ENCODE data around the gene DNAJC28.

- TF ChIP-seq, protein P1, sequence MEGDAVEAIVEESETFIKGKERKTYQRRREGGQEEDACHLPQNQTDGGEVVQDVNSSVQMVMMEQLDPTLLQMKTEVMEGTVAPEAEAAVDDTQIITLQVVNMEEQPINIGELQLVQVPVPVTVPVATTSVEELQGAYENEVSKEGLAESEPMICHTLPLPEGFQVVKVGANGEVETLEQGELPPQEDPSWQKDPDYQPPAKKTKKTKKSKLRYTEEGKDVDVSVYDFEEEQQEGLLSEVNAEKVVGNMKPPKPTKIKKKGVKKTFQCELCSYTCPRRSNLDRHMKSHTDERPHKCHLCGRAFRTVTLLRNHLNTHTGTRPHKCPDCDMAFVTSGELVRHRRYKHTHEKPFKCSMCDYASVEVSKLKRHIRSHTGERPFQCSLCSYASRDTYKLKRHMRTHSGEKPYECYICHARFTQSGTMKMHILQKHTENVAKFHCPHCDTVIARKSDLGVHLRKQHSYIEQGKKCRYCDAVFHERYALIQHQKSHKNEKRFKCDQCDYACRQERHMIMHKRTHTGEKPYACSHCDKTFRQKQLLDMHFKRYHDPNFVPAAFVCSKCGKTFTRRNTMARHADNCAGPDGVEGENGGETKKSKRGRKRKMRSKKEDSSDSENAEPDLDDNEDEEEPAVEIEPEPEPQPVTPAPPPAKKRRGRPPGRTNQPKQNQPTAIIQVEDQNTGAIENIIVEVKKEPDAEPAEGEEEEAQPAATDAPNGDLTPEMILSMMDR (IDR thresholded peaks at IDR 0.05), result no peak
- no peak for TF ChIP-seq EP300 (IDR thresholded peaks at IDR 0.05)
Observed at GRCh38 chr21:33496345-33496744, 4.8 kb upstream of the DNAJC28 start.
